SK-N-SH treated with all-trans-retinoic acid at 6 μM for 48 hours (cell line): ENCODE measurements around the gene SNRPF.

Experiments used
- OSR1 ChIP-seq: fragments of 250-450 bp; sonication (Bioruptor Pico); IDR thresholded peaks from 2 replicates; pipeline ENCODE4 v1.8.0; 2022; ENCODE audit warnings: moderate library complexity, mild to moderate bottlenecking, inconsistent platforms
- TOX ChIP-seq: fragments of 250-450 bp; sonication (Bioruptor Pico); IDR thresholded peaks from 2 replicates; pipeline ENCODE4 v1.8.0; 2021; ENCODE audit warnings: mild to moderate bottlenecking, moderate library complexity, borderline replicate concordance

GRCh38 chr12:95834572-95834971, 24.2 kb upstream of the SNRPF start:
- no peak for TF ChIP-seq TOX (CRISPR knock-in tag)
- TF ChIP-seq OSR1 (CRISPR knock-in tag): no peak
